Breast epithelium (tissue), 3 donors: Measurements from ENCODE around the gene ACP3.

ENCODE experiments used
- CTCF ChIP-seq, 3 donors: fragments of 450-650 bp; IDR thresholded peaks; one replicate each; pipeline ENCODE4 v1.5.1; 2016 to 2017; ENCODE audit warnings: antibody characterized with exemption in 3 of 3, mild to moderate bottlenecking in 3 of 3, moderate library complexity in 3 of 3
- POLR2A ChIP-seq: fragments of 450-650 bp; IDR thresholded peaks from one replicate; pipeline ENCODE4 v1.6.1; 2016; ENCODE audit warnings: antibody characterized with exemption, mild to moderate bottlenecking, moderate library complexity

GRCh38 chr3:132404276-132404675 is 87.1 kb downstream of the ACP3 start:
- TF ChIP-seq CTCF (IDR thresholded peaks at IDR 0.05) (no peak), POLR2A (no peak)
